Measurements from ENCODE around the gene NDUFAF8. TPM values are rescaled to one million over a fixed set of nuclear protein-coding genes. Genes with fewer than 3 reads are reported as not detected.

The NDUFAF8 gene
- total RNA-seq, 1 experiment from 2014 or later: 65.0 TPM

GRCh38 chr17:81207610-81208581 is 31.2 kb upstream of the NDUFAF8 start:
- Mint-ChIP-seq H3K27ac (ENCODE audit: unreplicated experiment) (no peak overlapping the region), H3K4me3 (ENCODE audit: unreplicated experiment) (no peak overlapping the region), H3K27me3 (ENCODE audit: insufficient read depth, unreplicated experiment) (no peaks in the 10 kb centered on the region), H3K4me1 (ENCODE audit: low read depth, unreplicated experiment) (no peaks in the 10 kb centered on the region), H3K9me3 (ENCODE audit: unreplicated experiment) (no peaks in the 10 kb centered on the region), H3K36me3 (ENCODE audit: insufficient read depth, unreplicated experiment) (peaks cover 7% of the 10 kb centered on the region)
- Histone ChIP-seq H3K4me3 (ENCODE audit: low read depth, low read length) (no peak overlapping the region), H3K27me3 (replicated peaks; ENCODE audit: control insufficient read depth, insufficient read depth, low read length) (no peaks in the 10 kb centered on the region), H3K4me1 (no peaks in the 10 kb centered on the region), H3K36me3 (ENCODE audit: control insufficient read depth, insufficient read depth, low read length) (no peaks in the 10 kb centered on the region), H3K9me3 (no peaks in the 10 kb centered on the region)
- no TSS peak for BruUV-seq (replicated peaks)
- intact Hi-C loops (cut with micrococcal nuclease; ENCODE audit: unreplicated experiment): no loop called here
- no peak for TF ChIP-seq CTCF (IDR thresholded peaks at IDR 0.05; ENCODE audit: insufficient read depth in 1 of 2, low read depth in 1 of 2, low read length in 1 of 2, severe bottlenecking in 1 of 2, unreplicated experiment in 1 of 2)
- POLR2A ChIA-PET: interaction anchor here (0.7 kb wide), 1 partner anchor 90 kb away, joined by 3 read pairs; no protein-coding TSS in a partner anchor
- no peak for DNase-seq
- CTCF ChIA-PET: interaction anchor here (0.5 kb wide), 1 partner anchor 276 kb away, joined by 3 read pairs; no protein-coding TSS in a partner anchor

- intact Hi-C loops (cut with micrococcal nuclease; ENCODE audit: unreplicated experiment): no loop called here
- no peak overlapping the region for H3K27ac Mint-ChIP-seq (ENCODE audit: unreplicated experiment)
- CTCF ChIA-PET: no interaction called here
Measured at GRCh38 chr17:81208651-81209050, 30.5 kb upstream of the NDUFAF8 start.

DNA sequence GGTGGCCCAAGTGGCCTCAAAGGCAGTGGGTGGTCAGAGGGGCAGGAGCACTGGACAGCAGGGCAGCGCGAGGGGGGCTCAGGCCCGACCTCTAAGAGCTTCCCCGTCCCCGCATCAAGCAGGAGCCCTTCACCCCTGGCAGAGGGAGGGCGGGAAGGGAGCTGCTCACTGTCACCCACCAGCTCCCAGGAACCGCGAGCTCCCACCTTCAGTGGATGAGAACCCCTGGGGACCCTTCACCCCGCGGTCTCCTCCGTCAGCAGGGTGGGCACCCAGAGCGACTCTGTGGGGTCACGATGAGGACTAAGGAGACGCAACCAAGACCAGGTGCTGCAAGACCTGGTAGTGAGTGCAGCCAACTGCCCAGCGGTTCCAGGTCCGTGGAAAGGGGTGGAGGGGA is 30.0 kb upstream of the NDUFAF8 start:
- Mint-ChIP-seq H3K36me3 (ENCODE audit: insufficient read depth, unreplicated experiment) (peaks cover 7% of the 10 kb centered on the region), H3K4me3 (ENCODE audit: unreplicated experiment) (no peak overlapping the region), H3K27ac (ENCODE audit: unreplicated experiment) (no peak overlapping the region), H3K9me3 (ENCODE audit: unreplicated experiment) (no peaks in the 10 kb centered on the region), H3K27me3 (ENCODE audit: insufficient read depth, unreplicated experiment) (no peaks in the 10 kb centered on the region), H3K4me1 (ENCODE audit: low read depth, unreplicated experiment) (no peaks in the 10 kb centered on the region)
- POLR2A ChIA-PET: no interaction called here
- no peaks in the 10 kb centered on the region for H3K27me3 ChIP-seq (replicated peaks; ENCODE audit: control insufficient read depth, insufficient read depth, low read length)
- intact Hi-C loops (cut with micrococcal nuclease; ENCODE audit: unreplicated experiment): no loop called here
- H3K9me3 ChIP-seq: no peaks in the 10 kb centered on the region
- H3K4me1 ChIP-seq: no peaks in the 10 kb centered on the region
- CTCF ChIA-PET: no interaction called here
- H3K36me3 ChIP-seq (ENCODE audit: control insufficient read depth, insufficient read depth, low read length): no peaks in the 10 kb centered on the region
- TF ChIP-seq CTCF (IDR thresholded peaks at IDR 0.05; ENCODE audit: insufficient read depth in 1 of 2, low read depth in 1 of 2, low read length in 1 of 2, severe bottlenecking in 1 of 2, unreplicated experiment in 1 of 2): no peak
- no peak for DNase-seq
- H3K4me3 ChIP-seq (ENCODE audit: low read depth, low read length): no peak overlapping the region
- BruUV-seq (replicated peaks): no TSS peak

More at GRCh38 chr17:81208651-81209050, 30.5 kb upstream of the NDUFAF8 start:
- H3K27me3 Mint-ChIP-seq (ENCODE audit: insufficient read depth, unreplicated experiment): no peaks in the 10 kb centered on the region
- H3K4me3 ChIP-seq (ENCODE audit: low read depth, low read length): no peak overlapping the region
- BruUV-seq (replicated peaks): no TSS peak
- no peaks in the 10 kb centered on the region for H3K27me3 ChIP-seq (replicated peaks; ENCODE audit: control insufficient read depth, insufficient read depth, low read length)
- no peaks in the 10 kb centered on the region for H3K4me1 Mint-ChIP-seq (ENCODE audit: low read depth, unreplicated experiment)
- TF ChIP-seq CTCF (IDR thresholded peaks at IDR 0.05; ENCODE audit: insufficient read depth in 1 of 2, low read depth in 1 of 2, low read length in 1 of 2, severe bottlenecking in 1 of 2, unreplicated experiment in 1 of 2): no peak
- no peak overlapping the region for H3K4me3 Mint-ChIP-seq (ENCODE audit: unreplicated experiment)
- H3K4me1 ChIP-seq: no peaks in the 10 kb centered on the region
- no peak for DNase-seq
- POLR2A ChIA-PET: no interaction called here
- peaks cover 7% of the 10 kb centered on the region for H3K36me3 Mint-ChIP-seq (ENCODE audit: insufficient read depth, unreplicated experiment)
- no peaks in the 10 kb centered on the region for H3K36me3 ChIP-seq (ENCODE audit: control insufficient read depth, insufficient read depth, low read length)
- no peaks in the 10 kb centered on the region for H3K9me3 ChIP-seq
- H3K9me3 Mint-ChIP-seq (ENCODE audit: unreplicated experiment): no peaks in the 10 kb centered on the region
